K562 (cell line): Measurements from ENCODE around the gene YBX3. TPM values are rescaled to one million over a fixed set of nuclear protein-coding genes. Genes with fewer than 3 reads are reported as not detected.

Source experiments
- CXXC5 ChIP-seq: fragments of 250-450 bp; sonication (Bioruptor Pico); IDR thresholded peaks from 2 replicates; pipeline ENCODE4 v1.8.0; 2022; ENCODE audit warnings: inconsistent platforms, mild to moderate bottlenecking, moderate library complexity
- FUS ChIP-seq: fragments of 200-400 bp; formaldehyde crosslinking; optimal IDR thresholded peaks from 2 replicates; pipeline ENCODE3; 2017; ENCODE audit warnings: low read depth, low read length
- NFE2 ChIP-seq: IDR thresholded peaks from 2 replicates; pipeline ENCODE4 v1.6.1; 2014; ENCODE audit warnings: antibody characterized with exemption, low read depth
- NR0B1 ChIP-seq: fragments of 450-650 bp; IDR thresholded peaks from one replicate; pipeline ENCODE4 v1.6.1; 2018; ENCODE audit warnings: mild to moderate bottlenecking, moderate library complexity; ENCODE audit not compliant: partially characterized antibody
- SLC30A9 ChIP-seq: fragments of 250-450 bp; sonication (Bioruptor Pico); IDR thresholded peaks from 2 replicates; pipeline ENCODE4 v1.8.0; 2022; ENCODE audit warnings: mild to moderate bottlenecking, moderate library complexity
- SMAD3 ChIP-seq: fragments of 450-650 bp; formaldehyde crosslinking; conservative IDR thresholded peaks from 2 replicates; pipeline ENCODE4 v1.4.0; 2020; ENCODE audit warnings: mild to moderate bottlenecking
- STAT6 ChIP-seq: sonication (generic); formaldehyde crosslinking; IDR thresholded peaks from 2 replicates; pipeline ENCODE4 v1.8.1; 2023; ENCODE audit warnings: mild to moderate bottlenecking, missing genetic modification reagents
- TBP ChIP-seq: optimal IDR thresholded peaks from 2 replicates; pipeline ENCODE3; 2011; ENCODE audit warnings: low read depth, low read length, improper control_type of control experiment
- ZBTB34 ChIP-seq: fragments of 250-450 bp; sonication (Bioruptor Pico); IDR thresholded peaks from 2 replicates; pipeline ENCODE4 v1.8.0; 2021; ENCODE audit warnings: mild to moderate bottlenecking, moderate library complexity
- ZNF445 ChIP-seq: fragments of 250-450 bp; sonication (Bioruptor Pico); IDR thresholded peaks from 2 replicates; pipeline ENCODE4 v1.4.0; 2020; ENCODE audit warnings: low read depth, mild to moderate bottlenecking, moderate library complexity
- ZNF764 ChIP-seq: fragments of 250-450 bp; sonication (Bioruptor Pico); IDR thresholded peaks from 2 replicates; pipeline ENCODE4 v1.4.0; 2020; ENCODE audit warnings: low read depth, mild to moderate bottlenecking, moderate library complexity
- ZNF766 ChIP-seq: fragments of 200-800 bp; sonication (Bioruptor generic); conservative IDR thresholded peaks from 2 replicates; pipeline ENCODE4 v1.6.1; 2016; ENCODE audit warnings: missing genetic modification characterization, missing compliant biosample characterization
- polyA plus RNA-seq, 8 experiments: library from polyadenylated mRNA; depleted of rRNA in 4 of 8; stranded (reverse) in 5 of 8; unstranded in 3 of 8; fragments of >200 nt; fragmentation: Nextera tagmentation in 2 of 8; fragmentation: Illumina TruSeq in 1 of 8; extraction: Ambion mirVana in 2 of 8; extraction: Trizol in 1 of 8; gene quantifications; 2 replicates each; pipeline versions ENCODE4 v1.2.1 to v1.2.3, GENCODE V29; 2011 to 2014; ENCODE audit warnings: inconsistent platforms in 1 of 8, missing spikeins in 1 of 8
- total RNA-seq, 7 experiments: library from RNA; depleted of rRNA in 6 of 7; stranded (reverse); fragments of >200 nt in 6 of 7; fragmentation: Illumina TruSeq in 2 of 7; extraction: Trizol in 2 of 7; gene quantifications; 2 replicates each; pipeline versions ENCODE4 v1.2.1 to v1.2.3, GENCODE V29; 2011 to 2021; ENCODE audit warnings: low replicate concordance in 1 of 7

YBX3 gene
- total and polyA plus RNA-seq, 9 of the 15 experiments (the other 6 are each of a cell fraction or from before 2014, with no cell fraction given): 47.0 to 239 (median 81.5) TPM

- no peak for TF ChIP-seq NFE2
- TF ChIP-seq FUS: peak; percentile 50
- TF ChIP-seq ZNF766 (CRISPR knock-in tag): 0 out of 2 replicates have a peak, but pooled peaks have one; percentile 13
- no peak for TF ChIP-seq NR0B1
- no peak for TF ChIP-seq ZBTB34 (CRISPR knock-in tag)
- TF ChIP-seq SLC30A9 (CRISPR knock-in tag): no peak
- no peak for TF ChIP-seq ZNF445
- no peak for TF ChIP-seq STAT6 (CRISPR knock-in tag)
- no peak for TF ChIP-seq SMAD3
- no peak for TF ChIP-seq CXXC5 (CRISPR knock-in tag)
- TF ChIP-seq TBP: peak; percentile 5
- TF ChIP-seq ZNF764 (CRISPR knock-in tag): no peak
Measured at GRCh38 chr12:10722905-10723746, at the start of gene YBX3 (continued).
